ENCODE results near the gene PTH1R. TPM values are rescaled to one million over a fixed set of nuclear protein-coding genes. Genes with fewer than 3 reads are reported as not detected.

PTH1R gene
- total RNA-seq, 4 donors from 2014 or later = 1.1 to 4.2 (median 3.0) TPM

DNA sequence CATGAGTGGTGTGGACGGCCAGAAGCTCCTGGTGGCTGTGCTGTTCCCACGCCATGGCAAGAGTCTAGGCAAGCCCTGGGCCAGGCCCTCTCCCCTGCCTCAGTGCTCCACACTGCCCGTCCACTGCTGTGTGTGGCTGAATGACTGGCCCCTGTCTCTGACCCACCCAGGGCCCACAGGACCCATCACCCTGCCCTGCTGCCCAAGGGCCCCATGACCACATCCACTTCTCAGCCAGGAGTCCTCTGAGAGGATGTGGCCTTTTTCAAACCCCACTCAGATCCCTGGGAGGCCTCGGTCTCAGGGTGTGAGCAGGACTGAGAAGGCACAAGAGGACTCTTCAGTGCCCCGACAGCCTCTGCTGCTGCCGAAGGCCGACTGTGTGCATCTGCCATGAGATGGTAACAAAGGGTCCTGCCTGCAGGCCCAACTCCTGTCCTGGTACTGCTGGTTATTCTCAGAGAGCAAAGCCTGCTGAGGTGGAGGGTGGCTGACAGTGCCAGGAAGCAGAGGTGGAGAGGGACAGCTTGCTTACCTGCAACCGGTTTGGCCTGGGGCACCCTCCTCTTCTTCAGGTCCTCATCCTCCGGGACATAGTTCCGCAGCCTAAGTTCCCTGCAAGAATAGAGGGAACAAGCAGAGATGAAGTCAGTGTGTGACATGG is 47.5 kb downstream of the PTH1R start:
- no peak overlapping the region for H3K4me3 ChIP-seq
- TF ChIP-seq POLR2A (IDR thresholded peaks at IDR 0.05) (no peak), EP300 (IDR thresholded peaks at IDR 0.05) (no peak), POLR2AphosphoS5 (IDR thresholded peaks at IDR 0.05) (no peak)
- TF ChIP-seq, protein P1, sequence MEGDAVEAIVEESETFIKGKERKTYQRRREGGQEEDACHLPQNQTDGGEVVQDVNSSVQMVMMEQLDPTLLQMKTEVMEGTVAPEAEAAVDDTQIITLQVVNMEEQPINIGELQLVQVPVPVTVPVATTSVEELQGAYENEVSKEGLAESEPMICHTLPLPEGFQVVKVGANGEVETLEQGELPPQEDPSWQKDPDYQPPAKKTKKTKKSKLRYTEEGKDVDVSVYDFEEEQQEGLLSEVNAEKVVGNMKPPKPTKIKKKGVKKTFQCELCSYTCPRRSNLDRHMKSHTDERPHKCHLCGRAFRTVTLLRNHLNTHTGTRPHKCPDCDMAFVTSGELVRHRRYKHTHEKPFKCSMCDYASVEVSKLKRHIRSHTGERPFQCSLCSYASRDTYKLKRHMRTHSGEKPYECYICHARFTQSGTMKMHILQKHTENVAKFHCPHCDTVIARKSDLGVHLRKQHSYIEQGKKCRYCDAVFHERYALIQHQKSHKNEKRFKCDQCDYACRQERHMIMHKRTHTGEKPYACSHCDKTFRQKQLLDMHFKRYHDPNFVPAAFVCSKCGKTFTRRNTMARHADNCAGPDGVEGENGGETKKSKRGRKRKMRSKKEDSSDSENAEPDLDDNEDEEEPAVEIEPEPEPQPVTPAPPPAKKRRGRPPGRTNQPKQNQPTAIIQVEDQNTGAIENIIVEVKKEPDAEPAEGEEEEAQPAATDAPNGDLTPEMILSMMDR (IDR thresholded peaks at IDR 0.05) = no peak
- no peak overlapping the region for H3K27ac ChIP-seq
- DNase-seq (ENCODE audit: low spot score in 2 of 2) = peak in 1 of 2 donors; percentile 40
- no peaks in the 10 kb centered on the region for H3K27me3 ChIP-seq
- WGBS = 97% methylated on average over 8 of the region's 10 CpGs
- peaks cover 39% of the 10 kb centered on the region for H3K4me1 ChIP-seq
- peaks cover 60% of the 10 kb centered on the region for H3K36me3 ChIP-seq
- H3K9me3 ChIP-seq = no peaks in the 10 kb centered on the region

DNA sequence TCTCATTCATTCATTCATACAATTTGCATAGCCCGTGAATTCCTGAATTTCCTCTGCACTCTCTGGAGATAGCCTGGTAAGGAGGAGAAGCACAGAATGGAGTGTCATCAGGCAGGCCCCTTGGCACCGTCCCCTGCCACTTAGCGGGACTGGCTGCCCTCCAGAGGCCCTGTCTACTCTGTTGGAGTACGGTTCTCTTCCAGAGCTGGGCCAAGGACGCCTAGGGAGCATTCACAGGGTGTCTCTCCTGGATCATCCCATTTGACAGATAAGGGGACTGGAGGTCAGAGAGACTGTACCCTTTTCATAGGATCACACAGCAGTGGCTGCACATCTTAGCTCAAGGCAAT is 48.0 kb downstream of the PTH1R start:
- H3K36me3 ChIP-seq = peaks cover 55% of the 10 kb centered on the region
- DNase-seq (ENCODE audit: low spot score in 2 of 2) = peak in 1 of 2 donors; percentile 35
- WGBS = 51% methylated on average over 5 of the region's 5 CpGs

DNA sequence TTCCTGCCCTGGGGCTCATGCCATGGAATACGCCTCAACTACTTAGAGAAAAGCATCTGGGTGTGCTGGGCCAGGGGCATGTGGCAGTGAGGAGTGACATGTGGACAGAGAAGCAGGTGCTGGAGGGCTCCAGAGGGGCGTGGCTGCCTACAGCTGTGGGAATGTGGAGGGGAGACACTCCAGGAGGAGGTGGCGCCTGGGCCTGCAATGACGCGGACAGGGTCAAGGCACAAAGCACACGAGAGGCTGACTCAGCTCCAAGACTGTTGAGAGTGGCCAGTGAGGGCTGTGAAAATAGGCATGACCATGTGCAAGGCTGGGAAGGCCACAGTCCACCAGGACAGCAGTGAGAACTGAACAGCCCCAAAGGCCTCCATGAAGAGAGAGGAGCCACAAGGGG is 48.5 kb downstream of the PTH1R start:
- Histone ChIP-seq H3K4me1 (peaks cover 49% of the 10 kb centered on the region), H3K36me3 (peaks cover 51% of the 10 kb centered on the region), H3K27me3 (no peaks in the 10 kb centered on the region), H3K4me3 (no peak overlapping the region), H3K27ac (no peak overlapping the region), H3K9me3 (no peaks in the 10 kb centered on the region)
- 76% methylated on average over 6 of the region's 6 CpGs for WGBS
- no peak for TF ChIP-seq POLR2AphosphoS5 (IDR thresholded peaks at IDR 0.05)
- no peak for TF ChIP-seq EP300 (IDR thresholded peaks at IDR 0.05)
- TF ChIP-seq POLR2A (IDR thresholded peaks at IDR 0.05) = no peak
- TF ChIP-seq, protein P1 (IDR thresholded peaks at IDR 0.05) = no peak
- DNase-seq (ENCODE audit: low spot score in 2 of 2) = peak in 1 of 2 donors; percentile 53

More for the DNA sequence above, 48.0 kb downstream of the PTH1R start:
- peaks cover 44% of the 10 kb centered on the region for H3K4me1 ChIP-seq
- TF ChIP-seq, protein P1 (IDR thresholded peaks at IDR 0.05) = no peak
- TF ChIP-seq POLR2A (IDR thresholded peaks at IDR 0.05) (no peak), POLR2AphosphoS5 (IDR thresholded peaks at IDR 0.05) (no peak), EP300 (IDR thresholded peaks at IDR 0.05) (no peak)
- no peak overlapping the region for H3K4me3 ChIP-seq
- no peaks in the 10 kb centered on the region for H3K9me3 ChIP-seq
- no peak overlapping the region for H3K27ac ChIP-seq
- no peaks in the 10 kb centered on the region for H3K27me3 ChIP-seq

DNA sequence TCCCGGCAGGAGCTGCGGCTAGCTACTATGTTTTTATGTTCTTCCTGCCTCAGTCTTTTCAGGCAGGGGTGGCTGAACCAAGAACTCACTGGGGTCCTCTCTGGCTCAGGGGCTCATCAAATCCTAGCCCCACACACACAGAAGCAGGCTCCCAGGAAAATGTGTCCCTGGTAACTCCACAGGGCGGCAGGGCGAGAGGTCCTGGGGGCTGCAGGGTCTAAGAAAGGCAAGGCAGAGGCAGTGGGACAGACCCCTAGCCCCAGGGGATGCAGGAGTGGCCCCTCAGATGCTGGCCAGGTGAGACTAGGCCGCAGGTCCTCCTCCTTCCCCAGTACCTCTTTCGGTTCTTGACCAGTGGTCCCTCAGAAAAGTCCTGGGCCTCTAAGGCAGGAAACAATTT is 48.9 kb downstream of the PTH1R start:
- TF ChIP-seq EP300 (IDR thresholded peaks at IDR 0.05) (no peak), POLR2AphosphoS5 (IDR thresholded peaks at IDR 0.05) (no peak), POLR2A (IDR thresholded peaks at IDR 0.05) (no peak)
- TF ChIP-seq, protein P1 (IDR thresholded peaks at IDR 0.05) = no peak
- Histone ChIP-seq H3K36me3 (peaks cover 46% of the 10 kb centered on the region), H3K27me3 (no peaks in the 10 kb centered on the region), H3K4me1 (peaks cover 53% of the 10 kb centered on the region), H3K4me3 (no peak overlapping the region), H3K9me3 (no peaks in the 10 kb centered on the region), H3K27ac (no peak overlapping the region)
- WGBS = 86% methylated on average over 5 of the region's 6 CpGs
- peak in 1 of 2 donors; percentile 30 for DNase-seq (ENCODE audit: low spot score in 2 of 2)

DNA sequence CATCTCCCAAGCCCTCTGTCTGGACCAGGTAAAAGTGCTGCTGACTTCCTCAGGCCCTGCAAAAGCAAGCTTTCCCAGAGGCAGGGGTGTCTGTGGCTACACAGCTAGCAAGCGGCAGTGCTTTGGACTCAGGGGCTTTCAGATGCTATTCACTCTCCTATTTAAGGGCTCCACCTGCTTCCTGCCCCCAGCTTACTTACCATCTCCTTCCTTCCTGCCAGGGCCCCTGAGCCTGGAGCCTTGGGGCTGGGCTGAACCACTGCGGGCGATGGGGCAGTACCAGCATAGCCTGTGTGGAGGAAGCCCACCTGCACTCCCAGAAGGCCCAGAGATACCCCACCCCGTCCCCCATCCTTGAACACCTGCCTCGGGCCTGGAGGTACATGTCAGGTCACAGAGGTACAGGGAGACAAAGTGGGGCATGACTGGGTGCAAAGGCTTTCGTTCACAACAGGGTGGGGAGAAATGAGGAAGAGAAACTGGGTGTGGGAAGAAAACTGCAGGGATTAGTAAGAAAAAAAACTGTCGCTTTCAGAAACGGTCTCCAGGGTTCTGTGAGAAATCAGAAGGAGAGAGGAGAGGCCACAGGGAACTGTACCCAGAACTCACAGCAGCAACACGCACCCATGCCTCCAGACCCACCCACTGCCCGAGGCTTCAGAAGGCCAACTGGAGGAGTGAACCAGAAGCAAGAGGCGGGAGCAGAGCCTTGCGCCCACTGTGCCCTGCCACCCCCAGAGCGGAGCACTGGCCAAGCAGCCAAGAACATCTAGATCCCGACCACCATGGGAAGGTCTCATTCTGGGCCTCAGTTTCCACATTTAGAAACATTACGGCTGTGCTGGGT is 49.6 kb downstream of the PTH1R start:
- 68% methylated on average over 15 of the region's 15 CpGs for WGBS
- Histone ChIP-seq H3K4me1 (peaks cover 59% of the 10 kb centered on the region), H3K9me3 (no peaks in the 10 kb centered on the region), H3K4me3 (no peak overlapping the region), H3K27ac (no peak overlapping the region), H3K27me3 (no peaks in the 10 kb centered on the region), H3K36me3 (peaks cover 40% of the 10 kb centered on the region)
- DNase-seq (ENCODE audit: low spot score in 2 of 2) = peak in 1 of 2 donors; percentile 62
- no peak for TF ChIP-seq POLR2A (IDR thresholded peaks at IDR 0.05)
- TF ChIP-seq, protein P1 (IDR thresholded peaks at IDR 0.05) = no peak
- TF ChIP-seq EP300 (IDR thresholded peaks at IDR 0.05) = no peak
- TF ChIP-seq POLR2AphosphoS5 (IDR thresholded peaks at IDR 0.05) = no peak

Data from suprapubic skin (tissue), 4 donors.